ENCODE measurements around the gene ERCC2. TPM values are rescaled to one million over a fixed set of nuclear protein-coding genes. Genes with fewer than 3 reads are reported as not detected.

ERCC2 gene
- total RNA-seq, 1 experiment from 2014 or later, result 102 TPM

- TF ChIP-seq ATF2 (CRISPR knock-in tag; IDR thresholded peaks at IDR 0.05; ENCODE audit: borderline replicate concordance, low read depth), result no peak
- TF ChIP-seq, protein P1, sequence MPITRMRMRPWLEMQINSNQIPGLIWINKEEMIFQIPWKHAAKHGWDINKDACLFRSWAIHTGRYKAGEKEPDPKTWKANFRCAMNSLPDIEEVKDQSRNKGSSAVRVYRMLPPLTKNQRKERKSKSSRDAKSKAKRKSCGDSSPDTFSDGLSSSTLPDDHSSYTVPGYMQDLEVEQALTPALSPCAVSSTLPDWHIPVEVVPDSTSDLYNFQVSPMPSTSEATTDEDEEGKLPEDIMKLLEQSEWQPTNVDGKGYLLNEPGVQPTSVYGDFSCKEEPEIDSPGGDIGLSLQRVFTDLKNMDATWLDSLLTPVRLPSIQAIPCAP (CRISPR knock-in tag; IDR thresholded peaks at IDR 0.05), result no peak
These were observed 17.2 kb downstream of the ERCC2 start (continued) for GRCh38 chr19:45352914-45353796.

DNA sequence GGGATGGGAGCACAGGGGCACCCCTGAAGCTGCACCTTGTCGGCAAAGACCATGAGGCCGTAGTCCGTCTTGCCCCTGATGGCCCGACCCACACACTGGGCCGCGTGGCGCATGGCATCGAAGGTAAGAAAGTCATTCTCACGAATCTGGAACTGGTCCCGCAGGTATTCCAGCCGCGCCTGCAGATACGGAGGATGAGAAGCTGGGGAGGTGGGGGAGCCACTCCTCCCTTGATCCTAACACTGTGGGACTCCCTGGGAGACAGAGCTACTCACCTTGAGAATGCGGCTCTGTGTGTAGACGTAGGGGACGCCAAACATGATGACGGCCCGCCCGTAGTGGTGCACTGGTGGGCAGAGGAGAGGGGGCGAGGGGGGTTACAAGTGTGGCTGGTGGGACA is 17.9 kb downstream of the ERCC2 start:
- TF ChIP-seq ZNF263 (CRISPR knock-in tag; IDR thresholded peaks at IDR 0.05; ENCODE audit: low read depth), result no peak
- no peak for TF ChIP-seq TCF7 (CRISPR knock-in tag; IDR thresholded peaks at IDR 0.05; ENCODE audit: low read depth)
- TF ChIP-seq SMAD3 (CRISPR knock-in tag; IDR thresholded peaks at IDR 0.05; ENCODE audit: borderline replicate concordance), result no peak
- TF ChIP-seq, protein P2, sequence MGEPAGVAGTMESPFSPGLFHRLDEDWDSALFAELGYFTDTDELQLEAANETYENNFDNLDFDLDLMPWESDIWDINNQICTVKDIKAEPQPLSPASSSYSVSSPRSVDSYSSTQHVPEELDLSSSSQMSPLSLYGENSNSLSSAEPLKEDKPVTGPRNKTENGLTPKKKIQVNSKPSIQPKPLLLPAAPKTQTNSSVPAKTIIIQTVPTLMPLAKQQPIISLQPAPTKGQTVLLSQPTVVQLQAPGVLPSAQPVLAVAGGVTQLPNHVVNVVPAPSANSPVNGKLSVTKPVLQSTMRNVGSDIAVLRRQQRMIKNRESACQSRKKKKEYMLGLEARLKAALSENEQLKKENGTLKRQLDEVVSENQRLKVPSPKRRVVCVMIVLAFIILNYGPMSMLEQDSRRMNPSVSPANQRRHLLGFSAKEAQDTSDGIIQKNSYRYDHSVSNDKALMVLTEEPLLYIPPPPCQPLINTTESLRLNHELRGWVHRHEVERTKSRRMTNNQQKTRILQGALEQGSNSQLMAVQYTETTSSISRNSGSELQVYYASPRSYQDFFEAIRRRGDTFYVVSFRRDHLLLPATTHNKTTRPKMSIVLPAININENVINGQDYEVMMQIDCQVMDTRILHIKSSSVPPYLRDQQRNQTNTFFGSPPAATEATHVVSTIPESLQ (CRISPR knock-in tag; IDR thresholded peaks at IDR 0.05), result no peak
- TF ChIP-seq NFE2L1 (CRISPR knock-in tag; IDR thresholded peaks at IDR 0.05), result no peak
- no peak for TF ChIP-seq AR (CRISPR knock-in tag; IDR thresholded peaks at IDR 0.05)
- TF ChIP-seq ATF1 (CRISPR knock-in tag; IDR thresholded peaks at IDR 0.05), result no peak
- TF ChIP-seq GRHL2 (CRISPR knock-in tag; IDR thresholded peaks at IDR 0.05; ENCODE audit: insufficient replicate concordance, severe bottlenecking), result no peak
- no peak for TF ChIP-seq ESRRA (CRISPR knock-in tag; IDR thresholded peaks at IDR 0.05; ENCODE audit: borderline replicate concordance)
- TF ChIP-seq, protein P3, sequence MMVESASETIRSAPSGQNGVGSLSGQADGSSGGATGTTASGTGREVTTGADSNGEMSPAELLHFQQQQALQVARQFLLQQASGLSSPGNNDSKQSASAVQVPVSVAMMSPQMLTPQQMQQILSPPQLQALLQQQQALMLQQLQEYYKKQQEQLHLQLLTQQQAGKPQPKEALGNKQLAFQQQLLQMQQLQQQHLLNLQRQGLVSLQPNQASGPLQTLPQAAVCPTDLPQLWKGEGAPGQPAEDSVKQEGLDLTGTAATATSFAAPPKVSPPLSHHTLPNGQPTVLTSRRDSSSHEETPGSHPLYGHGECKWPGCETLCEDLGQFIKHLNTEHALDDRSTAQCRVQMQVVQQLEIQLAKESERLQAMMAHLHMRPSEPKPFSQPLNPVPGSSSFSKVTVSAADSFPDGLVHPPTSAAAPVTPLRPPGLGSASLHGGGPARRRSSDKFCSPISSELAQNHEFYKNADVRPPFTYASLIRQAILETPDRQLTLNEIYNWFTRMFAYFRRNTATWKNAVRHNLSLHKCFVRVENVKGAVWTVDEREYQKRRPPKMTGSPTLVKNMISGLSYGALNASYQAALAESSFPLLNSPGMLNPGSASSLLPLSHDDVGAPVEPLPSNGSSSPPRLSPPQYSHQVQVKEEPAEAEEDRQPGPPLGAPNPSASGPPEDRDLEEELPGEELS (CRISPR knock-in tag; IDR thresholded peaks at IDR 0.05), result no peak
- TF ChIP-seq AFF4 (CRISPR knock-in tag; IDR thresholded peaks at IDR 0.05; ENCODE audit: borderline replicate concordance), result no peak
- TF ChIP-seq TEAD4 (CRISPR knock-in tag; IDR thresholded peaks at IDR 0.05), result no peak
- TF ChIP-seq CREM (CRISPR knock-in tag; IDR thresholded peaks at IDR 0.05), result no peak
- TF ChIP-seq FOXJ3 (CRISPR knock-in tag; IDR thresholded peaks at IDR 0.05; ENCODE audit: borderline replicate concordance), result no peak
- TF ChIP-seq, protein P1 (CRISPR knock-in tag; IDR thresholded peaks at IDR 0.05), result no peak
- Mint-ChIP-seq H3K4me1 (0 out of 2 replicates have a peak, but pooled peaks cover 3% of the 10 kb centered on the region), H3K27me3 (ENCODE audit: low read depth) (no peaks in the 10 kb centered on the region), H3K9me3 (no peaks in the 10 kb centered on the region), H3K36me3 (peaks cover 53% of the 10 kb centered on the region), H3K27ac (no peak overlapping the region), H3K4me3 (no peak overlapping the region)
- DNase-seq (ENCODE audit: low spot score) (no peak), ATAC-seq (no peak)
- POLR2A ChIA-PET, result no interaction called here
- CTCF ChIA-PET, result no interaction called here
